Heart left ventricle (tissue), 13 donors: ENCODE data around the gene DSTN.

Experiments
- POLR2A ChIP-seq, 2 donors: fragments of 450-650 bp; IDR thresholded peaks; one replicate each; pipeline ENCODE4 v1.6.1; 2017; ENCODE audit warnings: antibody characterized with exemption in 2 of 2, mild to moderate bottlenecking in 2 of 2, moderate library complexity in 2 of 2
- TF ChIP-seq, protein P1 (sequence below), 12 donors: fragments of 200-600 bp; sonication (generic) in 4 of 12; IDR thresholded peaks; one replicate each; pipeline versions ENCODE4 v1.5.0 to v1.8.0; 2018 to 2022; ENCODE audit warnings: antibody characterized with exemption in 12 of 12, mild to moderate bottlenecking in 5 of 12
- donor health status: ischemic (EF 13 %, LVEDD 7.1; RV severe dilation, severe dysfunction).
- donor health status: DM: no; HTN: yes; CAD: no.
- donor health status: DM: no; HTN: no; CAD: no.
- donor health status: ischemic (EF 25% LVEDD 6.9; RV normal size, moderate dysfunction).
- donor health status: ischemic (EF 25% LVEDD 5.7; RV mildly dilated, moderate dysfunction).
- donor health status: ischemic (EF 35%, LVEDD 5.7; RV mildly dilated, moderate dysfunction).
- donor health status: nonischemic (EF 11% LVEDD 7.7; RV severe dilation, severe dysfunction).
- donor health status: DM: yes; HTN: yes; CAD: no.
- donor health status: PGD.
- donor health status: ischemic (EF 29% LVEDD 5.4; RV normal size, mild dysfunction).
- donor health status: nonischemic (EF 23%, LVEDD 6.1; RV moderate dilation, normal function).

DNA sequence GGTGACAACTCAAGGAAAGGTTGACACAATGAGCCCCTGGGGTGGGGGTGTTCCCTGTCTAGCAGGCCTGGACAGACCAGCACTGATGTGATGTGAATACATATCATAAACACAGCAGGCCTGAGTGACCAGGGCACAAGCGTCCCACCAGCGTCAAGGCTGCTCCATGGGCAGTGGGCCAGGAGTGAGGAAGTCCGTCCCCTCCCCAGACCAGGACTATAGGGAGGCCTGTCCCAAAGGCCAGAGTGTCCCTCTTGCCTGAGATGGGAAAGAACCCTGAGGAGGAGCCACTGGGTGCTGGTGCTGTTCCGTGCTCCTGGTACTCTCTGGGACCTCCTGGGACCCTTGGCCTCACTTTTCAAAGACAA lies 67.5 kb downstream of the DSTN start:
- TF ChIP-seq, protein P1, sequence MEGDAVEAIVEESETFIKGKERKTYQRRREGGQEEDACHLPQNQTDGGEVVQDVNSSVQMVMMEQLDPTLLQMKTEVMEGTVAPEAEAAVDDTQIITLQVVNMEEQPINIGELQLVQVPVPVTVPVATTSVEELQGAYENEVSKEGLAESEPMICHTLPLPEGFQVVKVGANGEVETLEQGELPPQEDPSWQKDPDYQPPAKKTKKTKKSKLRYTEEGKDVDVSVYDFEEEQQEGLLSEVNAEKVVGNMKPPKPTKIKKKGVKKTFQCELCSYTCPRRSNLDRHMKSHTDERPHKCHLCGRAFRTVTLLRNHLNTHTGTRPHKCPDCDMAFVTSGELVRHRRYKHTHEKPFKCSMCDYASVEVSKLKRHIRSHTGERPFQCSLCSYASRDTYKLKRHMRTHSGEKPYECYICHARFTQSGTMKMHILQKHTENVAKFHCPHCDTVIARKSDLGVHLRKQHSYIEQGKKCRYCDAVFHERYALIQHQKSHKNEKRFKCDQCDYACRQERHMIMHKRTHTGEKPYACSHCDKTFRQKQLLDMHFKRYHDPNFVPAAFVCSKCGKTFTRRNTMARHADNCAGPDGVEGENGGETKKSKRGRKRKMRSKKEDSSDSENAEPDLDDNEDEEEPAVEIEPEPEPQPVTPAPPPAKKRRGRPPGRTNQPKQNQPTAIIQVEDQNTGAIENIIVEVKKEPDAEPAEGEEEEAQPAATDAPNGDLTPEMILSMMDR (IDR thresholded peaks at IDR 0.05): no peak
- TF ChIP-seq POLR2A (IDR thresholded peaks at IDR 0.05): no peak
